Measurements from ENCODE around the gene SLC6A2.

- TF ChIP-seq ESRRG (CRISPR knock-in tag; IDR thresholded peaks at IDR 0.05) (no peak), ZFP3 (CRISPR knock-in tag; IDR thresholded peaks at IDR 0.05) (no peak), ZC3H10 (CRISPR knock-in tag; IDR thresholded peaks at IDR 0.05) (no peak), BACH2 (CRISPR knock-in tag; IDR thresholded peaks at IDR 0.05; ENCODE audit: borderline replicate concordance) (no peak), RARB (CRISPR knock-in tag; IDR thresholded peaks at IDR 0.05) (no peak), PATZ1 (CRISPR knock-in tag; IDR thresholded peaks at IDR 0.05; ENCODE audit: borderline replicate concordance) (no peak), ZFP30 (CRISPR knock-in tag; IDR thresholded peaks at IDR 0.05) (no peak), ZNF565 (CRISPR knock-in tag; conservative IDR thresholded peaks at IDR 0.05; ENCODE audit: low read depth) (no peak), ZNF70 (CRISPR knock-in tag; IDR thresholded peaks at IDR 0.05) (no peak), PPARA (CRISPR knock-in tag; IDR thresholded peaks at IDR 0.05; ENCODE audit: borderline replicate concordance) (no peak), POU6F1 (CRISPR knock-in tag; IDR thresholded peaks at IDR 0.05; ENCODE audit: borderline replicate concordance, low read depth) (no peak)
Measured at GRCh38 chr16:55664786-55665407, 9.1 kb downstream of the SLC6A2 start.

Data from SK-N-SH treated with all-trans-retinoic acid at 6 μM for 48 hours (cell line).